Measurements from ENCODE around the gene KIF3B. TPM values are rescaled to one million over a fixed set of nuclear protein-coding genes. Genes with fewer than 3 reads are reported as not detected.

The KIF3B gene
- 19.0 and 22.8 TPM in 2 replicates for total RNA-seq

- DNase-seq (ENCODE audit: low read depth): peak; percentile 44
- TF ChIP-seq, protein P1, sequence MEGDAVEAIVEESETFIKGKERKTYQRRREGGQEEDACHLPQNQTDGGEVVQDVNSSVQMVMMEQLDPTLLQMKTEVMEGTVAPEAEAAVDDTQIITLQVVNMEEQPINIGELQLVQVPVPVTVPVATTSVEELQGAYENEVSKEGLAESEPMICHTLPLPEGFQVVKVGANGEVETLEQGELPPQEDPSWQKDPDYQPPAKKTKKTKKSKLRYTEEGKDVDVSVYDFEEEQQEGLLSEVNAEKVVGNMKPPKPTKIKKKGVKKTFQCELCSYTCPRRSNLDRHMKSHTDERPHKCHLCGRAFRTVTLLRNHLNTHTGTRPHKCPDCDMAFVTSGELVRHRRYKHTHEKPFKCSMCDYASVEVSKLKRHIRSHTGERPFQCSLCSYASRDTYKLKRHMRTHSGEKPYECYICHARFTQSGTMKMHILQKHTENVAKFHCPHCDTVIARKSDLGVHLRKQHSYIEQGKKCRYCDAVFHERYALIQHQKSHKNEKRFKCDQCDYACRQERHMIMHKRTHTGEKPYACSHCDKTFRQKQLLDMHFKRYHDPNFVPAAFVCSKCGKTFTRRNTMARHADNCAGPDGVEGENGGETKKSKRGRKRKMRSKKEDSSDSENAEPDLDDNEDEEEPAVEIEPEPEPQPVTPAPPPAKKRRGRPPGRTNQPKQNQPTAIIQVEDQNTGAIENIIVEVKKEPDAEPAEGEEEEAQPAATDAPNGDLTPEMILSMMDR (conservative IDR thresholded peaks at IDR 0.05; ENCODE audit: low read depth, low read length): no peak
- H3K4me3 ChIP-seq (ENCODE audit: low read depth, low read length): peak within 1 kb of the TSS; percentile 81
These were observed at the start of gene KIF3B for GRCh38 chr20:32277361-32278198. KIF3B (plus strand) TSS chr20:32277651; CDS start chr20:32309778, 32,127 bp downstream.

DNA sequence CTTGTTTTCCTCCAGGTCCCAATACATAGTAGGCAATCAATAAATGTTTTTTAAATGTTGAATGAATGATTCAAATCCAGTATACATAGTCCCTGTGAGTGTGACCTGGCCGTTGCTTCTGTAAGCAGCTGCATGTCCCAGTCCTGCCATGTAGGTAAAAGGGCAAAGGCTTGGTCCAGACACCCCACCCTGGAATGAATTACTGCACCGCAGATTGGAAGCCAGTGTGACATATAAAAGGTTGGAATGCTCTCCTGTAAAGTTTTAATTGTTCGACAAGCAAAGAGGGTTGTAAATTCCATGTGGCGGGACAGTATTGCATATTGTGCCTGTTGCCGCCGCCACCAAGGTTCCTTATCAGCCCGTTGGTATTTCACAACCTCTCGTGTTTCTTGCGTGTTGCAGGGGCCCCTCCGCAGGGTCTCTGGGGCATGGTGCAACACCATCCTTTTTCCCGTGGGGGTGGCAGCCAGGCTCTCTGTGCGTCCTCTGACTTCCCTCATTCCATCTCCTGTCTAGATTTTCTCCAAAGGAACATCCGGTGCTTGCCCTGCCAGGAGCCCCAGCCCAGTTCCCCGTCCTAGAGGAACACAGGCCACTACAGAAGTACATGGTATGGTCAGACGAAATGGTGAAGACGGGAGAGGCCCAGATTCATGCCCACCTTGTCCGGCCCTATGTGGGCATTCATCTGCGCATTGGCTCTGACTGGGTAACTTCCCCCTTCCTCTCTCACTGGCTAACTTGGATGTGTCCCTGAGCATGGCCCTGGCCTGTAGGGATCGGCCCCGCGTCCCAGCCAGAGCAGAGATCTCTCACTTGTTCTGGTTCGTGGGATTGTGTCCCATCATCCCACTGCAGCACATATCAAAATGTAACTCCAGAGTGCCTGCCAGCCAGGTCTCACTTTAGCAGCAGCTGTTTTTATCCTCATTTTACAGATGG, 49.4 kb upstream of the KIF3B start:
- no peak for DNase-seq (ENCODE audit: low read depth)
- no peak overlapping the region for H3K4me3 ChIP-seq (ENCODE audit: low read depth, low read length)
- TF ChIP-seq, protein P1 (conservative IDR thresholded peaks at IDR 0.05; ENCODE audit: low read depth, low read length): no peak

DNA sequence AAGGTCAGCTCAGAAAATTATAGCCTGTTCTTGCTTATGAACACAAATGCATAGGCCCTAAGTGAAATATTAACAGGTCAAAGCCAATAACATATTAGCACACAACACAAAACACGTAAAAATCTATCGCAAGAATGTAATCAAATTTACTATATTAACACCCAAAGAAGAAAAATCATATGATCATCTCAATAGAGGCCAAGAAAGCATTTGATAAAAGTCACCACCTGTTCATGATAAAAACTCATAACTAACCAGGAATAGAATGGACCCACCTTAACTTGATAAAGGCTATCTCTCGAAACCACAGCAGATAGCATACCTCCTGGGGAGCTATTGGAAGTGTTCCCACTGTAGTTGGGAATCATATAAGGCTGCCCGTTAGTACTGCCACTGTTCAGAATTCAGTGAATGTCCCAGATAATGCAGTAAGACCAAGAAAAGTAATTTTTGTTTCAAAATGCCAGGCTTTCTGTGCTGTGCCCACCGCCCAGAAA, 48.2 kb upstream of the KIF3B start:
- DNase-seq (ENCODE audit: low read depth): no peak
- H3K4me3 ChIP-seq (ENCODE audit: low read depth, low read length): no peak overlapping the region
- TF ChIP-seq, protein P1 (conservative IDR thresholded peaks at IDR 0.05; ENCODE audit: low read depth, low read length): no peak

GRCh38 chr20:32230707-32231106, 46.7 kb upstream of the KIF3B start:
- H3K4me3 ChIP-seq (ENCODE audit: low read depth, low read length): no peak overlapping the region
- TF ChIP-seq, protein P1 (conservative IDR thresholded peaks at IDR 0.05; ENCODE audit: low read depth, low read length): no peak
- DNase-seq (ENCODE audit: low read depth): no peak

DNA sequence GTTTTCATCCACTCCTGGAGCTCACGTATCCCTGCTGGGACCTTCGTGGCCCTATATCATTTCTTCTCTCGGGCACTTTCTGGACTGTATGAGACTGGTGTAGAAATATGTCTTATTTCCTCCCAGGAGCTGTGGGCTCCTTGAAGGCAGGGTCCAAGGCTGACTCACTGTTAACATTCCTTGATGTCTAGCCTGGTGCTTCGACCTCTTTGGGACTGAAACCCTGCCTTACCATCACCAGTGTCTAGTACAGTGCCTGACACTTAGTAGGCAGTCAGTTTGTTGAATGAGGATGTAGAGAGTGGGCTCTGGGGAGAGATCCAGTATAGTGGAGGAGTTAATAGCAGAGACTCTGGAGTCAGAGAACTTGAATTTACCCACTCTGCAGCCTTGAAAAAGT, 46.2 kb upstream of the KIF3B start:
- TF ChIP-seq, protein P1 (conservative IDR thresholded peaks at IDR 0.05; ENCODE audit: low read depth, low read length): no peak
- no peak overlapping the region for H3K4me3 ChIP-seq (ENCODE audit: low read depth, low read length)
- DNase-seq (ENCODE audit: low read depth): no peak

GRCh38 chr20:32231847-32232246, 45.6 kb upstream of the KIF3B start:
- TF ChIP-seq, protein P1 (conservative IDR thresholded peaks at IDR 0.05; ENCODE audit: low read depth, low read length): no peak
- H3K4me3 ChIP-seq (ENCODE audit: low read depth, low read length): no peak overlapping the region
- DNase-seq (ENCODE audit: low read depth): no peak

All from epithelial cell of proximal tubule (primary cell).